HepG2 (cell line): ENCODE data around the gene IFI30. TPM values are rescaled to one million over a fixed set of nuclear protein-coding genes. Genes with fewer than 3 reads are reported as not detected.

Source experiments
- CAMTA2 ChIP-seq: sonication (generic); formaldehyde crosslinking; IDR thresholded peaks from 2 replicates; pipeline ENCODE4 v1.4.0; 2020; ENCODE audit warnings: mild to moderate bottlenecking, missing genetic modification reagents, borderline replicate concordance
- DR1 ChIP-seq: sonication (generic); formaldehyde crosslinking; IDR thresholded peaks from 2 replicates; pipeline ENCODE4 v1.8.0; 2021; ENCODE audit warnings: mild to moderate bottlenecking, missing genetic modification reagents, inconsistent platforms
- FOXK1 ChIP-seq: sonication (generic); formaldehyde crosslinking; IDR thresholded peaks from 2 replicates; pipeline ENCODE4 v1.4.0; 2020; ENCODE audit warnings: low read depth, missing genetic modification reagents, borderline replicate concordance
- KDM6A ChIP-seq: IDR thresholded peaks from 2 replicates; pipeline ENCODE4 v1.6.1; 2016; ENCODE audit warnings: low read depth
- KLF9 ChIP-seq: IDR thresholded peaks from 2 replicates; pipeline ENCODE4 v1.6.1; 2016; ENCODE audit warnings: low read depth
- MIXL1 ChIP-seq: IDR thresholded peaks from 2 replicates; pipeline ENCODE4 v1.6.1; 2016
- NFKB2 ChIP-seq: sonication (generic); formaldehyde crosslinking; IDR thresholded peaks from 2 replicates; pipeline ENCODE4 v1.4.0; 2020; ENCODE audit warnings: missing genetic modification reagents, borderline replicate concordance
- PHF8 ChIP-seq: sonication (generic); formaldehyde crosslinking; IDR thresholded peaks from 2 replicates; pipeline ENCODE4 v1.5.0; 2020; ENCODE audit warnings: missing genetic modification reagents
- POLR2G ChIP-seq: fragments of 200-400 bp; formaldehyde crosslinking; IDR thresholded peaks from 2 replicates; pipeline ENCODE4 v1.6.1; 2018; ENCODE audit warnings: mild to moderate bottlenecking, low read depth, low read length, moderate library complexity
- SRSF9 ChIP-seq: fragments of 200-400 bp; formaldehyde crosslinking; IDR thresholded peaks from 2 replicates; pipeline ENCODE4 v1.6.1; 2018; ENCODE audit warnings: borderline replicate concordance, mild to moderate bottlenecking, low read depth, low read length; ENCODE audit not compliant: insufficient read depth, poor library complexity, severe bottlenecking
- ZFX ChIP-seq: sonication (generic); formaldehyde crosslinking; IDR thresholded peaks from 2 replicates; pipeline ENCODE4 v1.4.0; 2020; ENCODE audit warnings: mild to moderate bottlenecking, low read depth, missing genetic modification reagents, moderate library complexity
- ZNF333 ChIP-seq: sonication (generic); formaldehyde crosslinking; IDR thresholded peaks from 2 replicates; pipeline ENCODE4 v1.4.0; 2020; ENCODE audit warnings: mild to moderate bottlenecking, missing genetic modification reagents, borderline replicate concordance
- ZNF337 ChIP-seq: sonication (generic); formaldehyde crosslinking; IDR thresholded peaks from 2 replicates; pipeline ENCODE4 v1.5.1; 2020; ENCODE audit warnings: missing genetic modification reagents, low read depth, mild to moderate bottlenecking, borderline replicate concordance
- ZNF496 ChIP-seq: sonication (generic); formaldehyde crosslinking; IDR thresholded peaks from 2 replicates; pipeline ENCODE4 v1.8.1; 2023; ENCODE audit warnings: mild to moderate bottlenecking, moderate library complexity, missing genetic modification reagents; ENCODE audit not compliant: insufficient replicate concordance
- ZSCAN31 ChIP-seq: sonication (generic); formaldehyde crosslinking; IDR thresholded peaks from 2 replicates; pipeline ENCODE4 v1.5.0; 2020; ENCODE audit warnings: low read depth, mild to moderate bottlenecking, missing genetic modification reagents
- polyA plus RNA-seq, 8 experiments: library from polyadenylated mRNA; depleted of rRNA in 3 of 8; stranded (reverse) in 7 of 8; unstranded in 1 of 8; fragments of >200 nt; fragmentation: Illumina TruSeq in 4 of 8; extraction: Trizol in 4 of 8; gene quantifications; 2 replicates each; pipeline versions ENCODE4 v1.2.1 to v1.2.3, GENCODE V29; 2011 to 2016; ENCODE audit warnings: low read depth in 4 of 8, missing spikeins in 1 of 8, mixed read lengths in 1 of 8; ENCODE audit not compliant: insufficient read depth in 1 of 8
- total RNA-seq, 5 experiments: library from RNA; depleted of rRNA; stranded (reverse); fragments of >200 nt; fragmentation: Illumina TruSeq; extraction: Trizol; gene quantifications; 2 replicates each; pipeline ENCODE4 v1.2.3, GENCODE V29; 2016; ENCODE audit warnings: low read depth in 1 of 5
- TF ChIP-seq, protein P1 (sequence below): sonication (generic); formaldehyde crosslinking; IDR thresholded peaks from 2 replicates; pipeline ENCODE4 v1.5.0; 2020; ENCODE audit warnings: missing genetic modification reagents
- TF ChIP-seq, protein P2 (sequence below): sonication (generic); formaldehyde crosslinking; IDR thresholded peaks from 2 replicates; pipeline ENCODE4 v1.5.1; 2020; ENCODE audit warnings: missing genetic modification reagents, mild to moderate bottlenecking, borderline replicate concordance
- TF ChIP-seq, protein P3 (sequence below): sonication (generic); formaldehyde crosslinking; IDR thresholded peaks from 2 replicates; pipeline ENCODE4 v1.5.0; 2020; ENCODE audit warnings: mild to moderate bottlenecking, missing genetic modification reagents
- TF ChIP-seq, protein P4 (sequence below): sonication (generic); formaldehyde crosslinking; IDR thresholded peaks from 2 replicates; pipeline ENCODE4 v1.5.1; 2020; ENCODE audit warnings: mild to moderate bottlenecking, missing genetic modification reagents, moderate library complexity
- TF ChIP-seq, protein P5 (sequence below): sonication (generic); formaldehyde crosslinking; IDR thresholded peaks from 2 replicates; pipeline ENCODE4 v1.4.0; 2020; ENCODE audit warnings: mild to moderate bottlenecking, missing genetic modification reagents, borderline replicate concordance

Gene IFI30
- total and polyA plus RNA-seq, 2 of the 13 experiments (the other 11 are each of a cell fraction or from before 2014, with no cell fraction given) = 25.0 to 79.4 TPM

DNA sequence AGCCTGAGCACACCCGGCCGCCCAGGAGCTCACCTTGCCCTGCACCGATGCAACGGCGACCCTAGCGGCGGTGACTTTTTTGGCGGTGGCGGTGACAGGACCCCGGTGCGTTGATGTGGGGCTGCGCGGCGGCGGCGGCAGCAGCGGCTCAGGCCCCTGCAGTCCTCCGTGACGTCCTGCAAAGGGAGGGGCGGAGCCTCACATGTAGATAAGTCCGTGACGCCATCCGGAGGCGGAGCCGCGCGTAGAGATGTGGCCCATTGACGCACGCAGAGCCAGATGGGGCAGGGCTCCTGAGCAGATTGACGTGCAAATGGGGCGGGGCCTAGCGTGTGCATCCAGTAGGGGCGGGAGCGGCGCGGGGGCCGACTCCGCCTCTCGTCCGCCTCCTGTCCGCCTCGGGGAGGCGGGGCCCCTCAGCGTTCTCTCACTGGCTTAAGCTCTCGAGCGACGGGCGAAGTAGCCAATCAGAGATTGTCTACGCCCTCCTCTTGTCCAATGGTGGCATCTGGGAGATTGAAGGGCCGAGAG lies 30.3 kb downstream of the IFI30 start, which contains the start of gene RAB3A (continued):
- TF ChIP-seq SRSF9 = no peak
- TF ChIP-seq PHF8 (CRISPR knock-in tag) = peak; percentile 61
- TF ChIP-seq, protein P1, sequence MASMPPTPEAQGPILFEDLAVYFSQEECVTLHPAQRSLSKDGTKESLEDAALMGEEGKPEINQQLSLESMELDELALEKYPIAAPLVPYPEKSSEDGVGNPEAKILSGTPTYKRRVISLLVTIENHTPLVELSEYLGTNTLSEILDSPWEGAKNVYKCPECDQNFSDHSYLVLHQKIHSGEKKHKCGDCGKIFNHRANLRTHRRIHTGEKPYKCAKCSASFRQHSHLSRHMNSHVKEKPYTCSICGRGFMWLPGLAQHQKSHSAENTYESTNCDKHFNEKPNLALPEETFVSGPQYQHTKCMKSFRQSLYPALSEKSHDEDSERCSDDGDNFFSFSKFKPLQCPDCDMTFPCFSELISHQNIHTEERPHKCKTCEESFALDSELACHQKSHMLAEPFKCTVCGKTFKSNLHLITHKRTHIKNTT = no peak
- 0 out of 2 replicates have a peak, but pooled peaks have one; percentile 19 for TF ChIP-seq ZNF337 (CRISPR knock-in tag)
- no peak for TF ChIP-seq KDM6A (CRISPR knock-in tag)
- TF ChIP-seq MIXL1 (CRISPR knock-in tag) = no peak
- peak; percentile 55; the same call in 1 of the 2 replicates for TF ChIP-seq ZFX (CRISPR knock-in tag)
- no peak for TF ChIP-seq KLF9 (CRISPR knock-in tag)
- TF ChIP-seq, protein P2, sequence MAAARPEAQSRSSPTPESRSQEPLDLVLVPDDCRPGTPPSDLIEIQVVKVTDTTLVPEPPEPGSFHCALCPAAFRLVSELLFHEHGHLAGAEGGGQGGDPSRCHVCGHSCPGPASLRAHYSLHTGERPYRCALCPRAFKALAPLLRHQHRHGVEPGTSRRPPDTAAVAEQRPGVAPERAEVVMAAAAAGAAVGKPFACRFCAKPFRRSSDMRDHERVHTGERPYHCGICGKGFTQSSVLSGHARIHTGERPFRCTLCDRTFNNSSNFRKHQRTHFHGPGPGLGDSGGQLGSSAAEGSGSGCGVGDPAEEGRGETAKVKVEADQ (CRISPR knock-in tag) = no peak
- TF ChIP-seq, protein P3, sequence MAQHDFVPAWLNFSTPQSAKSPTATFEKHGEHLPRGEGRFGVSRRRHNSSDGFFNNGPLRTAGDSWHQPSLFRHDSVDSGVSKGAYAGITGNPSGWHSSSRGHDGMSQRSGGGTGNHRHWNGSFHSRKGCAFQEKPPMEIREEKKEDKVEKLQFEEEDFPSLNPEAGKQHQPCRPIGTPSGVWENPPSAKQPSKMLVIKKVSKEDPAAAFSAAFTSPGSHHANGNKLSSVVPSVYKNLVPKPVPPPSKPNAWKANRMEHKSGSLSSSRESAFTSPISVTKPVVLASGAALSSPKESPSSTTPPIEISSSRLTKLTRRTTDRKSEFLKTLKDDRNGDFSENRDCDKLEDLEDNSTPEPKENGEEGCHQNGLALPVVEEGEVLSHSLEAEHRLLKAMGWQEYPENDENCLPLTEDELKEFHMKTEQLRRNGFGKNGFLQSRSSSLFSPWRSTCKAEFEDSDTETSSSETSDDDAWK = no peak
- TF ChIP-seq, protein P4, sequence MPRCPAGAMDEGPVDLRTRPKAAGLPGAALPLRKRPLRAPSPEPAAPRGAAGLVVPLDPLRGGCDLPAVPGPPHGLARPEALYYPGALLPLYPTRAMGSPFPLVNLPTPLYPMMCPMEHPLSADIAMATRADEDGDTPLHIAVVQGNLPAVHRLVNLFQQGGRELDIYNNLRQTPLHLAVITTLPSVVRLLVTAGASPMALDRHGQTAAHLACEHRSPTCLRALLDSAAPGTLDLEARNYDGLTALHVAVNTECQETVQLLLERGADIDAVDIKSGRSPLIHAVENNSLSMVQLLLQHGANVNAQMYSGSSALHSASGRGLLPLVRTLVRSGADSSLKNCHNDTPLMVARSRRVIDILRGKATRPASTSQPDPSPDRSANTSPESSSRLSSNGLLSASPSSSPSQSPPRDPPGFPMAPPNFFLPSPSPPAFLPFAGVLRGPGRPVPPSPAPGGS (CRISPR knock-in tag) = no peak
- peak; percentile 72; the same call in 1 of the 2 replicates for TF ChIP-seq ZNF333 (CRISPR knock-in tag)
- 0 out of 2 replicates have a peak, but pooled peaks have one; percentile 9 for TF ChIP-seq FOXK1
- no peak for TF ChIP-seq POLR2G
- TF ChIP-seq, protein P5, sequence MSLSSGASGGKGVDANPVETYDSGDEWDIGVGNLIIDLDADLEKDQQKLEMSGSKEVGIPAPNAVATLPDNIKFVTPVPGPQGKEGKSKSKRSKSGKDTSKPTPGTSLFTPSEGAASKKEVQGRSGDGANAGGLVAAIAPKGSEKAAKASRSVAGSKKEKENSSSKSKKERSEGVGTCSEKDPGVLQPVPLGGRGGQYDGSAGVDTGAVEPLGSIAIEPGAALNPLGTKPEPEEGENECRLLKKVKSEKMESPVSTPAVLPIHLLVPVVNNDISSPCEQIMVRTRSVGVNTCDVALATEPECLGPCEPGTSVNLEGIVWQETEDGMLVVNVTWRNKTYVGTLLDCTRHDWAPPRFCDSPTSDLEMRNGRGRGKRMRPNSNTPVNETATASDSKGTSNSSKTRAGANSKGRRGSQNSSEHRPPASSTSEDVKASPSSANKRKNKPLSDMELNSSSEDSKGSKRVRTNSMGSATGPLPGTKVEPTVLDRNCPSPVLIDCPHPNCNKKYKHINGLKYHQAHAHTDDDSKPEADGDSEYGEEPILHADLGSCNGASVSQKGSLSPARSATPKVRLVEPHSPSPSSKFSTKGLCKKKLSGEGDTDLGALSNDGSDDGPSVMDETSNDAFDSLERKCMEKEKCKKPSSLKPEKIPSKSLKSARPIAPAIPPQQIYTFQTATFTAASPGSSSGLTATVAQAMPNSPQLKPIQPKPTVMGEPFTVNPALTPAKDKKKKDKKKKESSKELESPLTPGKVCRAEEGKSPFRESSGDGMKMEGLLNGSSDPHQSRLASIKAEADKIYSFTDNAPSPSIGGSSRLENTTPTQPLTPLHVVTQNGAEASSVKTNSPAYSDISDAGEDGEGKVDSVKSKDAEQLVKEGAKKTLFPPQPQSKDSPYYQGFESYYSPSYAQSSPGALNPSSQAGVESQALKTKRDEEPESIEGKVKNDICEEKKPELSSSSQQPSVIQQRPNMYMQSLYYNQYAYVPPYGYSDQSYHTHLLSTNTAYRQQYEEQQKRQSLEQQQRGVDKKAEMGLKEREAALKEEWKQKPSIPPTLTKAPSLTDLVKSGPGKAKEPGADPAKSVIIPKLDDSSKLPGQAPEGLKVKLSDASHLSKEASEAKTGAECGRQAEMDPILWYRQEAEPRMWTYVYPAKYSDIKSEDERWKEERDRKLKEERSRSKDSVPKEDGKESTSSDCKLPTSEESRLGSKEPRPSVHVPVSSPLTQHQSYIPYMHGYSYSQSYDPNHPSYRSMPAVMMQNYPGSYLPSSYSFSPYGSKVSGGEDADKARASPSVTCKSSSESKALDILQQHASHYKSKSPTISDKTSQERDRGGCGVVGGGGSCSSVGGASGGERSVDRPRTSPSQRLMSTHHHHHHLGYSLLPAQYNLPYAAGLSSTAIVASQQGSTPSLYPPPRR = no peak
- no peak for TF ChIP-seq NFKB2 (CRISPR knock-in tag)
- TF ChIP-seq CAMTA2 (CRISPR knock-in tag) = peak; percentile 69; the same call in 1 of the 2 replicates
- TF ChIP-seq ZNF496 (CRISPR knock-in tag) = no peak
- peak; percentile 77 for TF ChIP-seq DR1 (CRISPR knock-in tag)
- TF ChIP-seq ZSCAN31 (CRISPR knock-in tag) = peak; percentile 73; the same call in 1 of the 2 replicates
